ENCODE measurements around the gene SIRPD.

GRCh38 chr20:1535420-1536175 is 21.9 kb downstream of the SIRPD start:
- no peak for TF ChIP-seq CTCF (conservative IDR thresholded peaks at IDR 0.05; ENCODE audit: low read length)
- TF ChIP-seq EZH2phosphoT487 (IDR thresholded peaks at IDR 0.05; ENCODE audit: borderline replicate concordance), result no peak

Data from Loucy (cell line).